Measurements from ENCODE around the gene MBLAC1.

DNA sequence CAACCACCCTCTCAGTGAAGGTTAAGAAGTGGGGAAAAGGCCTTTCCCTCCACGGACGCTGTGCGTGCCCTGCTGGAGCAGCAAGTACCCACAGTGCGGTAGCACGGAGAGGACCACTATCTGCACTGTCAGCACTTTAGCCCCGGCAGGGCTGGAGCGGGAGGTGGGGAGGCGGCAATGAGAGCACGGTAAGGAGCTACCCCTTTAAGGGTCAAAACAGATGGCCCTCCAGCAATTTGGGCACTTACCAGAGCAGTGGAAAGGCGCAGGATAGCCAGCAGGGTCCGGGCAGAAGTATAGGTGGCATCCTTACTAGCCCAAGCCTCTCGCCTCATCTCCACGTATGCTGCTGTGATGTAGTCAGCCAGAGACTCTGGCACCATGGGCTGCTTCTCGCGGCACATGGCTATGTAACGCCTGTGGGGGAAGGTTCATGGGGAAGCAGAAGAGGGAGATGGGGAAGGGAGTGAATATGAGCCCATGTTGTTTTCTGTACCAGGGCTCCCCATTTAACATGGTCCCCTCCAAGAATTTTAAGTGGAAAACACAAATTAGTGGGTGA lies 32.8 kb upstream of the MBLAC1 start:
- TF ChIP-seq, protein P1, sequence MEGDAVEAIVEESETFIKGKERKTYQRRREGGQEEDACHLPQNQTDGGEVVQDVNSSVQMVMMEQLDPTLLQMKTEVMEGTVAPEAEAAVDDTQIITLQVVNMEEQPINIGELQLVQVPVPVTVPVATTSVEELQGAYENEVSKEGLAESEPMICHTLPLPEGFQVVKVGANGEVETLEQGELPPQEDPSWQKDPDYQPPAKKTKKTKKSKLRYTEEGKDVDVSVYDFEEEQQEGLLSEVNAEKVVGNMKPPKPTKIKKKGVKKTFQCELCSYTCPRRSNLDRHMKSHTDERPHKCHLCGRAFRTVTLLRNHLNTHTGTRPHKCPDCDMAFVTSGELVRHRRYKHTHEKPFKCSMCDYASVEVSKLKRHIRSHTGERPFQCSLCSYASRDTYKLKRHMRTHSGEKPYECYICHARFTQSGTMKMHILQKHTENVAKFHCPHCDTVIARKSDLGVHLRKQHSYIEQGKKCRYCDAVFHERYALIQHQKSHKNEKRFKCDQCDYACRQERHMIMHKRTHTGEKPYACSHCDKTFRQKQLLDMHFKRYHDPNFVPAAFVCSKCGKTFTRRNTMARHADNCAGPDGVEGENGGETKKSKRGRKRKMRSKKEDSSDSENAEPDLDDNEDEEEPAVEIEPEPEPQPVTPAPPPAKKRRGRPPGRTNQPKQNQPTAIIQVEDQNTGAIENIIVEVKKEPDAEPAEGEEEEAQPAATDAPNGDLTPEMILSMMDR (IDR thresholded peaks at IDR 0.05 in 4 of 5, conservative IDR thresholded peaks at IDR 0.05 in 1 of 5), result no peak
- TF ChIP-seq POLR2A (IDR thresholded peaks at IDR 0.05), result no peak
